SU-DHL-6 (cell line): Measurements from ENCODE around the gene SEPTIN1.

Experiments
- EZH2phosphoT487 ChIP-seq: fragments of 200-600 bp; sonication (generic), shearing (Covaris generic); conservative IDR thresholded peaks from 2 replicates; pipeline ENCODE4 v1.6.1; 2018; ENCODE audit warnings: mild to moderate bottlenecking, antibody characterized with exemption, low read length, moderate library complexity, mixed read lengths
- TF ChIP-seq, protein P1 (sequence below): fragments of 200-600 bp; sonication (generic); IDR thresholded peaks from one replicate; pipeline ENCODE4 v1.5.1; 2017; ENCODE audit warnings: antibody characterized with exemption, mild to moderate bottlenecking, low read length, moderate library complexity; ENCODE audit not compliant: insufficient read depth, poor library complexity, severe bottlenecking

DNA sequence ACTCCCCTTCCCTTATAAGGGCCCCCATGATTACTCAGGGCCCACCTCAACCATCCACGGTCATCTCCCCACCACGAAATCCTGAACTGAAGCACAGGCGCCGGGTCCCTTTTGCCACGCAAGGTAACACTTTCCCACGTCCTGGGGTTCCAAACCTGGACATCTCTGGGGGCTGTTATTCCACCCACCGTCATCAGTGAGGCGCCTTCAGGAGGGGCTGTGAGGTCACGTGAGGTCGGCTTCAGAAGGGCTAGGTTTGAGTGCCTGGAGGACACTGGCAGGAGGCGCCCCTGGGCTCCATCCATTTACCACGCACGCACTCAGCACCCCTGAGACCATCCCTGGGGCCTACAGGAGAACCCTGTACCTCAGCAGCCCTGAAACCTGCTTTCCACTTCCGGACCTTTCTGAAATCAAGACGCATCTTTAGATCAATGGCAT lies 31.3 kb downstream of the SEPTIN1 start:
- TF ChIP-seq, protein P1, sequence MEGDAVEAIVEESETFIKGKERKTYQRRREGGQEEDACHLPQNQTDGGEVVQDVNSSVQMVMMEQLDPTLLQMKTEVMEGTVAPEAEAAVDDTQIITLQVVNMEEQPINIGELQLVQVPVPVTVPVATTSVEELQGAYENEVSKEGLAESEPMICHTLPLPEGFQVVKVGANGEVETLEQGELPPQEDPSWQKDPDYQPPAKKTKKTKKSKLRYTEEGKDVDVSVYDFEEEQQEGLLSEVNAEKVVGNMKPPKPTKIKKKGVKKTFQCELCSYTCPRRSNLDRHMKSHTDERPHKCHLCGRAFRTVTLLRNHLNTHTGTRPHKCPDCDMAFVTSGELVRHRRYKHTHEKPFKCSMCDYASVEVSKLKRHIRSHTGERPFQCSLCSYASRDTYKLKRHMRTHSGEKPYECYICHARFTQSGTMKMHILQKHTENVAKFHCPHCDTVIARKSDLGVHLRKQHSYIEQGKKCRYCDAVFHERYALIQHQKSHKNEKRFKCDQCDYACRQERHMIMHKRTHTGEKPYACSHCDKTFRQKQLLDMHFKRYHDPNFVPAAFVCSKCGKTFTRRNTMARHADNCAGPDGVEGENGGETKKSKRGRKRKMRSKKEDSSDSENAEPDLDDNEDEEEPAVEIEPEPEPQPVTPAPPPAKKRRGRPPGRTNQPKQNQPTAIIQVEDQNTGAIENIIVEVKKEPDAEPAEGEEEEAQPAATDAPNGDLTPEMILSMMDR: no peak
- TF ChIP-seq EZH2phosphoT487: no peak
